NCI-H2107 treated with DMSO at 0.1 percent for 48 hours (cell line): ENCODE measurements around the gene TRAF3IP1.
"Not testable (repeated sequence)": the region's sequence is repeated elsewhere in the genome, so short reads cannot be mapped to it uniquely, and the experiment has no call there.

ENCODE experiments used
- DNase-seq: peaks from one replicate; lab custom pipeline; 2025; ENCODE audit not compliant: unreplicated experiment; lab: John Stamatoyannopoulos, UW

The TRAF3IP1 gene

GRCh38 chr2:238306672-238306998 lies 13.7 kb upstream of the TRAF3IP1 start:
- no peak for DNase-seq

GRCh38 chr2:238308177-238308576 lies 12.1 kb upstream of the TRAF3IP1 start:
- DNase-seq = no peak

- not testable (repeated sequence) for DNase-seq
Observed at GRCh38 chr2:238310721-238311120, 9.6 kb upstream of the TRAF3IP1 start.

- DNase-seq = no peak
Observed at GRCh38 chr2:238313289-238313990, 6.9 kb upstream of the TRAF3IP1 start.

- no peak for DNase-seq
Observed at GRCh38 chr2:238313991-238314350, 6.3 kb upstream of the TRAF3IP1 start.

- no peak for DNase-seq
Observed at GRCh38 chr2:238314576-238314975, 5.7 kb upstream of the TRAF3IP1 start.

GRCh38 chr2:238315031-238315595 lies 5.2 kb upstream of the TRAF3IP1 start:
- DNase-seq = no peak

- DNase-seq = no peak
Observed at GRCh38 chr2:238320648-238321281, 447 bp downstream of the TRAF3IP1 start.

- DNase-seq = no peak
Observed at GRCh38 chr2:238321467-238321866, 1.1 kb downstream of the TRAF3IP1 start.

GRCh38 chr2:238322001-238322411 lies 1.7 kb downstream of the TRAF3IP1 start:
- no peak for DNase-seq

GRCh38 chr2:238324248-238324647 lies 3.9 kb downstream of the TRAF3IP1 start:
- DNase-seq = not testable (repeated sequence)

- DNase-seq = no peak
Observed at GRCh38 chr2:238325694-238326093, 5.4 kb downstream of the TRAF3IP1 start.

- DNase-seq = no peak
Observed at GRCh38 chr2:238326801-238327365, 6.6 kb downstream of the TRAF3IP1 start.

- no peak for DNase-seq
Observed at GRCh38 chr2:238327751-238328150, 7.4 kb downstream of the TRAF3IP1 start.

- DNase-seq = no peak
Observed at GRCh38 chr2:238330391-238330790, 10.1 kb downstream of the TRAF3IP1 start.

GRCh38 chr2:238331916-238332315 lies 11.6 kb downstream of the TRAF3IP1 start:
- no peak for DNase-seq

- no peak for DNase-seq
Observed at GRCh38 chr2:238334885-238335284, 14.6 kb downstream of the TRAF3IP1 start.

- DNase-seq = not testable (repeated sequence)
Observed at GRCh38 chr2:238335591-238335990, 15.3 kb downstream of the TRAF3IP1 start.

GRCh38 chr2:238336151-238336550 lies 15.8 kb downstream of the TRAF3IP1 start:
- DNase-seq = no peak

GRCh38 chr2:238336793-238337444 lies 16.6 kb downstream of the TRAF3IP1 start:
- DNase-seq = no peak

GRCh38 chr2:238337846-238338245 lies 17.5 kb downstream of the TRAF3IP1 start:
- no peak for DNase-seq
